ENCODE measurements around the gene ZBTB48. TPM values are rescaled to one million over a fixed set of nuclear protein-coding genes. Genes with fewer than 3 reads are reported as not detected.
"Not testable (repeated sequence)": the region's sequence is repeated elsewhere in the genome, so short reads cannot be mapped to it uniquely, and the experiment has no call there.

Gene ZBTB48
- total RNA-seq, 1 donor from 2014 or later = 53.2 TPM

DNA sequence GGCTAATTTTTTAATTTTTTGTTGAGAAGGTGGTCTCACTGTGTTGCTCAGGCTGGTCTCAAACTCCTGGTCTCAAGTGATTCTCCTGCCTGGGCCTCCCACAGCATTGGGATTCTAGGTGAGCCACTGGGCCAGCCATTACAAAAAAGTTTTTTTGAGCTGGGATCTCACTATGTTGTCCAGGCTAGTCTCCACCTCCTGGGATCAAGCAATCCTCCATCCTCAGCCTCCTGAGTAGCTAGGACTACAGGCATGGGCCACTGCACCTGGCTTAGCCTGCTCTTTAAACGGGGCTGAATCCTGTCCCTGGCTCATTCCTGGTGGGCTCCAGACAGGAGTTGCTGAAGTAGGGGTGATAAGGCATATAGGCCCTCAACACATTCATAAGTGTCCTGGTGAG is 22.2 kb upstream of the ZBTB48 start:
- no peak for TF ChIP-seq CTCF (IDR thresholded peaks at IDR 0.05)
- Mint-ChIP-seq H3K9me3 (no peaks in the 10 kb centered on the region), H3K27me3 (peaks cover 1% of the 10 kb centered on the region), H3K36me3 (ENCODE audit: low read depth) (no peaks in the 10 kb centered on the region), H3K4me1 (peaks cover 14% of the 10 kb centered on the region), H3K4me3 (no peak overlapping the region), H3K27ac (no peak overlapping the region)
- ATAC-seq (ENCODE audit: low read depth) (no peak), DNase-seq (no peak)
- ChIA-PET POLR2A (no interaction called here), CTCF (interaction anchor here (1.2 kb wide), 1 partner anchor 69 kb away, joined by 3 read pairs; no protein-coding TSS in a partner anchor)
- intact Hi-C loops (cut with micrococcal nuclease) = no loop called here

GRCh38 chr1:6559161-6559560 is 20.6 kb upstream of the ZBTB48 start:
- H3K4me3 Mint-ChIP-seq; H3K4me1 Mint-ChIP-seq; DNase-seq; CTCF ChIA-PET; H3K27me3 Mint-ChIP-seq; intact Hi-C loops (cut with micrococcal nuclease); H3K36me3 Mint-ChIP-seq (ENCODE audit: low read depth); H3K9me3 Mint-ChIP-seq; H3K27ac Mint-ChIP-seq; ATAC-seq (ENCODE audit: low read depth): not testable (repeated sequence)
- POLR2A ChIA-PET = interaction anchor here (1.1 kb wide), 1 partner anchor 21 kb away, joined by 3 read pairs; the partner anchor contains the start of gene ZBTB48

DNA sequence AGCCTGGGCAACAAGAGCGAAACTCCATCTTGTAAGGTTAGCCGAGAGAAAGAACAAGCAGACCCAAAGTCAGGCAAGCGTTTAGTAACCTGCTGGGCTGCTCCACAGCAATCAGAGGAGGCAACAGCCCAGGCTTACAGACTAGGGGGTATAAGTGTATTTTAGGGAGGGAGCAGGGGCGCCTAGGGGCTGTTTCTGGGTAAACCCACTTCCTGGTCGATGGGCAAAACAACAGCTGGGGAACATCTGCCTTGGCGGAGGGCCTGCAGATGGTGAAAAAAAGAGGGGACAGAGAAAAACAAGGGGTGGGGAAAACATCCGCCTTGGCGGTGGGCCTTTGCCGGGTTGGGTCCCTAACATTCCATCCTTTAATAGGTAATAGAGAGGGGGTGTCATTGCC is 19.5 kb upstream of the ZBTB48 start:
- no peak overlapping the region for H3K4me3 Mint-ChIP-seq
- H3K4me1 Mint-ChIP-seq = peaks cover 1% of the 10 kb centered on the region
- no peak for ATAC-seq (ENCODE audit: low read depth)
- TF ChIP-seq CTCF (IDR thresholded peaks at IDR 0.05) = no peak
- H3K27me3 Mint-ChIP-seq = peaks cover 1% of the 10 kb centered on the region
- no peaks in the 10 kb centered on the region for H3K36me3 Mint-ChIP-seq (ENCODE audit: low read depth)
- H3K27ac Mint-ChIP-seq = no peak overlapping the region
- no peaks in the 10 kb centered on the region for H3K9me3 Mint-ChIP-seq
- ChIA-PET CTCF (no interaction called here), POLR2A (interaction anchor here (0.6 kb wide), 1 partner anchor 142 kb away, joined by 5 read pairs; no protein-coding TSS in a partner anchor)
- intact Hi-C loops (cut with micrococcal nuclease) = no loop called here
- no peak for DNase-seq

- intact Hi-C loops (cut with micrococcal nuclease) = no loop called here
- no peaks in the 10 kb centered on the region for H3K4me1 Mint-ChIP-seq
- no peak for TF ChIP-seq CTCF (IDR thresholded peaks at IDR 0.05)
- POLR2A ChIA-PET = interaction anchor here (0.6 kb wide), 1 partner anchor 11 kb away, joined by 3 read pairs; no protein-coding TSS in a partner anchor
- H3K27me3 Mint-ChIP-seq = peaks cover 9% of the 10 kb centered on the region
- no peak overlapping the region for H3K27ac Mint-ChIP-seq
- DNase-seq (no peak), ATAC-seq (ENCODE audit: low read depth) (no peak)
- no peaks in the 10 kb centered on the region for H3K36me3 Mint-ChIP-seq (ENCODE audit: low read depth)
- CTCF ChIA-PET = interaction anchor here (0.5 kb wide), 1 partner anchor 16 kb away, joined by 3 read pairs; no protein-coding TSS in a partner anchor
- no peak overlapping the region for H3K4me3 Mint-ChIP-seq
- no peaks in the 10 kb centered on the region for H3K9me3 Mint-ChIP-seq
Measured at GRCh38 chr1:6569033-6569432, 10.8 kb upstream of the ZBTB48 start.

GRCh38 chr1:6570100-6570499 is 9.7 kb upstream of the ZBTB48 start:
- Mint-ChIP-seq H3K4me3 (no peak overlapping the region), H3K9me3 (no peaks in the 10 kb centered on the region), H3K27ac (no peak overlapping the region), H3K4me1 (no peaks in the 10 kb centered on the region), H3K27me3 (peaks cover 9% of the 10 kb centered on the region), H3K36me3 (ENCODE audit: low read depth) (no peaks in the 10 kb centered on the region)
- TF ChIP-seq CTCF (IDR thresholded peaks at IDR 0.05) = no peak
- CTCF ChIA-PET = no interaction called here
- intact Hi-C loops (cut with micrococcal nuclease) = no loop called here
- DNase-seq = no peak
- POLR2A ChIA-PET = no interaction called here
- ATAC-seq (ENCODE audit: low read depth) = no peak

DNA sequence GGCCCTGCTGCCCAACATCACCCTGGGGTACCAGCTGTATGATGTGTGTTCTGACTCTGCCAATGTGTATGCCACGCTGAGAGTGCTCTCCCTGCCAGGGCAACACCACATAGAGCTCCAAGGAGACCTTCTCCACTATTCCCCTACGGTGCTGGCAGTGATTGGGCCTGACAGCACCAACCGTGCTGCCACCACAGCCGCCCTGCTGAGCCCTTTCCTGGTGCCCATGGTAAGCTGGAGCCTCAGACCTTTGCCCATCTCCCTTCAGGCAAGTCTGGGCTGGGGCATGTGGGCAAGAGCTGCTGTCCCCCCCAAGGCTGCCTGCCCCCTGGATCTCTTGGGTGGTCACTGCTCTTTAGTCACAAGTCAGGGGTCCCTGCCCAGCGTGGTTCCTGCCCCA is 8.8 kb upstream of the ZBTB48 start:
- ATAC-seq (ENCODE audit: low read depth) (no peak), DNase-seq (no peak)
- ChIA-PET CTCF (no interaction called here), POLR2A (interaction anchor here (0.6 kb wide), 1 partner anchor 75 kb away, joined by 3 read pairs; no protein-coding TSS in a partner anchor)
- peaks cover 9% of the 10 kb centered on the region for H3K27me3 Mint-ChIP-seq
- intact Hi-C loops (cut with micrococcal nuclease) = no loop called here
- no peak overlapping the region for H3K4me3 Mint-ChIP-seq
- H3K36me3 Mint-ChIP-seq (ENCODE audit: low read depth) = no peaks in the 10 kb centered on the region
- no peak for TF ChIP-seq CTCF (IDR thresholded peaks at IDR 0.05)
- H3K27ac Mint-ChIP-seq = no peak overlapping the region
- H3K4me1 Mint-ChIP-seq = no peaks in the 10 kb centered on the region
- H3K9me3 Mint-ChIP-seq = no peaks in the 10 kb centered on the region
